ENCODE data around the gene CYP3A5.
"Not testable (repeated sequence)": the region's sequence is repeated elsewhere in the genome, so short reads cannot be mapped to it uniquely, and the experiment has no call there.

The CYP3A5 gene

GRCh38 chr7:99679400-99680191 is at the start of gene CYP3A5:
Gene CYP3A5 (minus strand): TSS chr7:99679996. CDS start chr7:99679896, 100 bp downstream.
- peak within 1 kb of the TSS; percentile 62 for H3K4me3 ChIP-seq (ENCODE audit: low read length)
- no peaks in the 10 kb centered on the region for H3K27me3 ChIP-seq (ENCODE audit: control insufficient read depth, insufficient read depth, low read length)
- peaks cover 4% of the 10 kb centered on the region for H3K4me1 ChIP-seq (ENCODE audit: control insufficient read depth, insufficient read depth, low read length)
- peak within 1 kb of the TSS; percentile 60 for H3K27ac ChIP-seq (ENCODE audit: low read depth, low read length)
- H3K36me3 ChIP-seq (ENCODE audit: control insufficient read depth, insufficient read depth, low read length): peaks cover 3% of the 10 kb centered on the region
- no peak within 1 kb of the TSS for H3K9ac ChIP-seq (ENCODE audit: low read length)

DNA sequence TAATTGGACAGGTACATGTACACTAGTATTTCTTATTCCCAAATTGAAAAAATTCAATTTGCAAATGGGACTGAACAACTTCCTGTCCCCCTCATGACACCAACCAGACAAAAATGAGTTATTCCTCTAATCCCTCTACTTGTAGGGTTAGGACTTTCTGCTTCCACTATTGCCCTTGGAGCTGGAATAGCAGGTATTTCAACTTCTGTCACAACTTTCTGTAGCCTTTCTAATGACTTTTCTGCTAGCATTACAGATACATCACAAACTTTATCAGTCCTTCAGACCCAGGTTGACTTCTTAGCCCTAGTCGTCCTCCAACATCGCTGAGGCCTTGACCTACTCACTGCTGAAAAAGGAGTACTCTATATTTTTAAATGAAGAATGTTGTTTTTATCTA is 48.8 kb upstream of the CYP3A5 start:
- no peak overlapping the region for H3K4me3 ChIP-seq (ENCODE audit: low read length)
- no peaks in the 10 kb centered on the region for H3K27me3 ChIP-seq (ENCODE audit: control insufficient read depth, insufficient read depth, low read length)
- no peak overlapping the region for H3K27ac ChIP-seq (ENCODE audit: low read depth, low read length)
- H3K36me3 ChIP-seq (ENCODE audit: control insufficient read depth, insufficient read depth, low read length): no peaks in the 10 kb centered on the region
- H3K9ac ChIP-seq (ENCODE audit: low read length): no peak overlapping the region
- no peaks in the 10 kb centered on the region for H3K4me1 ChIP-seq (ENCODE audit: control insufficient read depth, insufficient read depth, low read length)

DNA sequence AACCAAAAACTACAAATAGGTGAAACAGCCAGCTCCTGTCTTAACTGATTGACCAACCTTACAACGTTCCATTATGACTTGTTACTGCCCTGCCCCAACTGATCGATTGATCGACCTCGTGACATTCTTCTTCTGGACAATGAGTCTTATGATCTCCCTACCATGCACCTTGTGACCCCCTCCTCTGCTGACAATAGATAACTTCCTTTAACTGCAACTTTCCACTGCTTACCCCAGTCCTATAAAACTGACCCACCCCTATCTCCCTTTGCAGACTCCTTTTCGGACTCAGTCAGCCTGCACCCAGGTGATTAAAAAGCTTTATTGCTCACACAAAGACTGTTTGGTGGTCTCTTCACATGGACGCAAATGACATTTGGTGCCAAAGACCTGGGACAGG is 43.4 kb upstream of the CYP3A5 start:
- H3K27ac ChIP-seq (ENCODE audit: low read depth, low read length); H3K9ac ChIP-seq (ENCODE audit: low read length); H3K4me3 ChIP-seq (ENCODE audit: low read length); H3K27me3 ChIP-seq (ENCODE audit: control insufficient read depth, insufficient read depth, low read length); H3K4me1 ChIP-seq (ENCODE audit: control insufficient read depth, insufficient read depth, low read length); H3K36me3 ChIP-seq (ENCODE audit: control insufficient read depth, insufficient read depth, low read length): not testable (repeated sequence)

- Histone ChIP-seq H3K4me3 (ENCODE audit: low read length) (no peak overlapping the region), H3K36me3 (ENCODE audit: control insufficient read depth, insufficient read depth, low read length) (no peaks in the 10 kb centered on the region), H3K4me1 (ENCODE audit: control insufficient read depth, insufficient read depth, low read length) (no peaks in the 10 kb centered on the region), H3K27ac (ENCODE audit: low read depth, low read length) (no peak overlapping the region), H3K27me3 (ENCODE audit: control insufficient read depth, insufficient read depth, low read length) (no peaks in the 10 kb centered on the region), H3K9ac (ENCODE audit: low read length) (no peak overlapping the region)
Observed at GRCh38 chr7:99720800-99721595, 41.2 kb upstream of the CYP3A5 start.

GRCh38 chr7:99719996-99720769 is 40.4 kb upstream of the CYP3A5 start:
- Histone ChIP-seq H3K36me3 (ENCODE audit: control insufficient read depth, insufficient read depth, low read length) (no peaks in the 10 kb centered on the region), H3K9ac (ENCODE audit: low read length) (no peak overlapping the region), H3K27ac (ENCODE audit: low read depth, low read length) (no peak overlapping the region)

GRCh38 chr7:99713995-99714570 is 34.3 kb upstream of the CYP3A5 start:
- no peaks in the 10 kb centered on the region for H3K36me3 ChIP-seq (ENCODE audit: control insufficient read depth, insufficient read depth, low read length)
- H3K4me1 ChIP-seq (ENCODE audit: control insufficient read depth, insufficient read depth, low read length): no peaks in the 10 kb centered on the region
- H3K27me3 ChIP-seq (ENCODE audit: control insufficient read depth, insufficient read depth, low read length): no peaks in the 10 kb centered on the region
- no peak overlapping the region for H3K9ac ChIP-seq (ENCODE audit: low read length)
- no peak overlapping the region for H3K4me3 ChIP-seq (ENCODE audit: low read length)
- no peak overlapping the region for H3K27ac ChIP-seq (ENCODE audit: low read depth, low read length)

More at GRCh38 chr7:99719996-99720769, 40.4 kb upstream of the CYP3A5 start:
- Histone ChIP-seq H3K4me1 (ENCODE audit: control insufficient read depth, insufficient read depth, low read length) (no peaks in the 10 kb centered on the region), H3K27me3 (ENCODE audit: control insufficient read depth, insufficient read depth, low read length) (no peaks in the 10 kb centered on the region), H3K4me3 (ENCODE audit: low read length) (no peak overlapping the region)

- Histone ChIP-seq H3K27ac (ENCODE audit: low read depth, low read length) (no peak overlapping the region), H3K36me3 (ENCODE audit: control insufficient read depth, insufficient read depth, low read length) (no peaks in the 10 kb centered on the region), H3K27me3 (ENCODE audit: control insufficient read depth, insufficient read depth, low read length) (no peaks in the 10 kb centered on the region), H3K9ac (ENCODE audit: low read length) (no peak overlapping the region), H3K4me1 (ENCODE audit: control insufficient read depth, insufficient read depth, low read length) (no peaks in the 10 kb centered on the region), H3K4me3 (ENCODE audit: low read length) (no peak overlapping the region)
Observed at GRCh38 chr7:99709838-99710578, 30.2 kb upstream of the CYP3A5 start.

DNA sequence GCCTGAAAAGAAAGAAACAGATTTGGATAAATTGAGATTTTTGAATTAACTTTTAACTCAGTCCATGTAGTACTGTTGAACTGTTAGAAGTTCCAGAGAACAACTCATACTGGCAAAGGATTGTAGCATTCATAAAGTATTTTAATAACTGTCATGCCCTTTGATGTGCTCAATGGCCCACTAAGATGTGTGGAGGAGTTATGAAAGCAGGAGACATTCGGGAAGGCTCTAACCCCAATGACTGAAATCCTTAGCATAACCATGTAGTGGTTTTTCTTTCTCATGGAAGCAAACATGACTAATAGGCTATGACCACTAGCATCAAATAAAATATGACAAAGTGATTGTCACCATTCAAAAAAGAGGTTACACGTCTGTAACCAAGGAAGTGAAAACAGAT is 29.5 kb upstream of the CYP3A5 start:
- H3K9ac ChIP-seq (ENCODE audit: low read length): no peak overlapping the region
- no peak overlapping the region for H3K27ac ChIP-seq (ENCODE audit: low read depth, low read length)
- H3K4me1 ChIP-seq (ENCODE audit: control insufficient read depth, insufficient read depth, low read length): no peaks in the 10 kb centered on the region
- H3K4me3 ChIP-seq (ENCODE audit: low read length): no peak overlapping the region
- H3K36me3 ChIP-seq (ENCODE audit: control insufficient read depth, insufficient read depth, low read length): no peaks in the 10 kb centered on the region
- no peaks in the 10 kb centered on the region for H3K27me3 ChIP-seq (ENCODE audit: control insufficient read depth, insufficient read depth, low read length)

DNA sequence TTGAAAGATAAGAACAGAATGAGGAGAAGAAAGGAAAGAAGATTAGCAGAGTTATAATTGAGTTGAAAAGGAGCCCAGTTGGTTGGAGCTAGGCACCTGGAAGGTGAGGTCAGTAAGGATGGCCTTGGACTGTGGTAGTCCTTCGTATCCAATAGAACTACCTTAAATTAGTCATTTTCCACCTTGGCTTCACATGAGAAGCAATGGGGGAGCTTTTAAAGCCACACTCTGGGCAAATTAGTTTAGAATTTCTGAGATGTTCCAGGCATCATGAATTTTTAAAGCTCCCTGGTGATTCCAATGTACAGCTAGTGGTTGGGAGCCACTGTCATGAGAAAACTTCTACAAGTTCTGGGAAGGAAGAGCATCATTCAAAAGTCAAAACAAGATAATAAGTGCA is 27.3 kb upstream of the CYP3A5 start:
- Histone ChIP-seq H3K9ac (ENCODE audit: low read length) (no peak overlapping the region), H3K4me1 (ENCODE audit: control insufficient read depth, insufficient read depth, low read length) (no peaks in the 10 kb centered on the region), H3K4me3 (ENCODE audit: low read length) (no peak overlapping the region), H3K27ac (ENCODE audit: low read depth, low read length) (no peak overlapping the region), H3K27me3 (ENCODE audit: control insufficient read depth, insufficient read depth, low read length) (no peaks in the 10 kb centered on the region), H3K36me3 (ENCODE audit: control insufficient read depth, insufficient read depth, low read length) (no peaks in the 10 kb centered on the region)

DNA sequence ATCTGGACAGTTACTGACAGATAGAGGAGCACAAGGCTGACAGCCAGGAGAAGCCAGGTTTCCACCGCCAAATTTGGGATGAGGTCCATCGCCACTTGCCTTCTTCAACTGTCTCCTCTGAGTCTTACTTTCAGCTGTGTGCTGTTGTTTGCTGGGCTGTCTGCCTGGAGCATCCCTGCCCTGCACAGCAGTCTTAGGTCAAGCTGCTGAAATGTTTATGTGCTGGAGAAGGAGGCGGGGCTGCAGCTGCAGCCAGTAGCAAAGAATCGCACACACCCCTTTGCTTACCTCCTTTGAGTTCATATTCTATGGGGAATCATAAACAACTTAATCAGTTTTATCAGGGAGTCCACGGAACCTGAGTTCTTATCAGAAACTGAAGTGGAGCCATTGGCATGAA is 20.1 kb upstream of the CYP3A5 start:
- Histone ChIP-seq H3K4me1 (ENCODE audit: control insufficient read depth, insufficient read depth, low read length) (no peaks in the 10 kb centered on the region), H3K4me3 (ENCODE audit: low read length) (no peak overlapping the region), H3K36me3 (ENCODE audit: control insufficient read depth, insufficient read depth, low read length) (no peaks in the 10 kb centered on the region), H3K27ac (ENCODE audit: low read depth, low read length) (no peak overlapping the region), H3K9ac (ENCODE audit: low read length) (no peak overlapping the region), H3K27me3 (ENCODE audit: control insufficient read depth, insufficient read depth, low read length) (no peaks in the 10 kb centered on the region)

DNA sequence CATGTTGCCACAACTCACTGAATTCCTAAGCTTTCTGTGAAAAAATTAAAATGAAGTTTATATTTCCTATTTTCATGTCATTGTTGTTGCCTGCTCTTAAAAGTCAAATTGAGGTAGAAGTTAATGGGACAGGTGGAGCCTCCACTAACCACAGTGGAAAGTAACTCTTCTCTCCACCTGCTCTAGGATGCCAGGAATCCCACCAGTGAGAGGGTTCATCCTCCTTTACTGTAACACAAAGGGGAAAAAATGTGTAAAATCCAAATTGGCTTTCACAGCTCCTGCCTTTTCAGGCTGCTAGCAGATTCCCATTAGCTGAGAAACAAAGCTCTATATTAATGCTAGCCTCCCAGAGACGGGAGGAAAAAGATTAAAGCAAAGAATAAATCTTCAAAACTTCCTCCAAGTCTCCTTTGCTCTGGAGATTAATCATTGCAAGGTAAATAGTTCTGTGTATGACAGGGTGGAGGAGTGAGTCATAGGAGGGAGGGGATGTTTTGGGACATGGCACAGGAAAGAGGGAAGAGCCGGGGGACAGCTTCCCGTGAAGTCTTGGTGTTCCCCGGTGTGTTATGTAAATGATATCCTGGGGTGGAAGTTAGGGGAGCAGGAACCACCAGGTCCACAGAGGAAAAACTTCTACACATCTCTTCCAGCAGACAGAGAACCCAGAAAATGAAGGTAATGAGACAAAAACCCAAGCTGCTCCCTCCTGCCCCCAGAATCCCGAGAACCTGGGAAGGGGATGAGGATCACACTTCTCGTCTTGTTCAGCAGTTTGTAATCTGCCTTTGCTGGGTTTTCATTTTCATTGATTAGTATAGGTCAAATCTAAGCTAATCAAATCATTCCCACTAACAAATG is 19.3 kb upstream of the CYP3A5 start:
- H3K27ac ChIP-seq (ENCODE audit: low read depth, low read length); H3K27me3 ChIP-seq (ENCODE audit: control insufficient read depth, insufficient read depth, low read length); H3K9ac ChIP-seq (ENCODE audit: low read length); H3K4me1 ChIP-seq (ENCODE audit: control insufficient read depth, insufficient read depth, low read length); H3K36me3 ChIP-seq (ENCODE audit: control insufficient read depth, insufficient read depth, low read length); H3K4me3 ChIP-seq (ENCODE audit: low read length): not testable (repeated sequence)

All from rectal smooth muscle tissue (tissue), 1 donor.